ENCODE data around the gene TMEM170A.
"Not testable (repeated sequence)": the region's sequence is repeated elsewhere in the genome, so short reads cannot be mapped to it uniquely, and the experiment has no call there.

TMEM170A gene

GRCh38 chr16:75481475-75481874 is 17.0 kb upstream of the TMEM170A start:
- no peak for DNase-seq (ENCODE audit: low read depth in 3 of 3, low spot score in 1 of 3)

- no peak for DNase-seq (ENCODE audit: low read depth in 3 of 3, low spot score in 1 of 3)
These were observed 15.0 kb upstream of the TMEM170A start for GRCh38 chr16:75479421-75479990.

GRCh38 chr16:75478480-75479345 is 14.2 kb upstream of the TMEM170A start:
- no peak for DNase-seq (ENCODE audit: low read depth in 3 of 3, low spot score in 1 of 3)

GRCh38 chr16:75477680-75478473 is 13.4 kb upstream of the TMEM170A start:
- no peak for DNase-seq (ENCODE audit: low read depth in 3 of 3, low spot score in 1 of 3)

GRCh38 chr16:75476817-75477216 is 12.3 kb upstream of the TMEM170A start:
- no peak for DNase-seq (ENCODE audit: low read depth in 3 of 3, low spot score in 1 of 3)

- DNase-seq (ENCODE audit: low read depth in 3 of 3, low spot score in 1 of 3) = no peak
These were observed 10.9 kb upstream of the TMEM170A start for GRCh38 chr16:75475420-75475847.

GRCh38 chr16:75472908-75473877 is 8.7 kb upstream of the TMEM170A start:
- no peak for DNase-seq (ENCODE audit: low read depth in 3 of 3, low spot score in 1 of 3)

GRCh38 chr16:75471723-75472633 is 7.5 kb upstream of the TMEM170A start:
- DNase-seq (ENCODE audit: low read depth in 3 of 3, low spot score in 1 of 3) = peak in 1 of 3 donors; percentile 14

- no peak for DNase-seq (ENCODE audit: low read depth in 3 of 3, low spot score in 1 of 3)
These were observed 2.3 kb upstream of the TMEM170A start for GRCh38 chr16:75466760-75467159.

GRCh38 chr16:75463389-75464121 is 934 bp downstream of the TMEM170A start:
- DNase-seq (ENCODE audit: low read depth in 3 of 3, low spot score in 1 of 3) = not testable (repeated sequence)

- no peak for DNase-seq (ENCODE audit: low read depth in 3 of 3, low spot score in 1 of 3)
These were observed 1.7 kb downstream of the TMEM170A start for GRCh38 chr16:75462806-75463205.

GRCh38 chr16:75461575-75461974 is 2.9 kb downstream of the TMEM170A start:
- DNase-seq (ENCODE audit: low read depth in 3 of 3, low spot score in 1 of 3) = no peak

GRCh38 chr16:75460446-75460845 is 4.0 kb downstream of the TMEM170A start:
- no peak for DNase-seq (ENCODE audit: low read depth in 3 of 3, low spot score in 1 of 3)

- DNase-seq (ENCODE audit: low read depth in 3 of 3, low spot score in 1 of 3) = no peak
These were observed 4.8 kb downstream of the TMEM170A start for GRCh38 chr16:75459691-75460090.

- DNase-seq (ENCODE audit: low read depth in 3 of 3, low spot score in 1 of 3) = no peak
These were observed 6.0 kb downstream of the TMEM170A start for GRCh38 chr16:75458439-75458838.

- DNase-seq (ENCODE audit: low read depth in 3 of 3, low spot score in 1 of 3) = no peak
These were observed 6.5 kb downstream of the TMEM170A start for GRCh38 chr16:75458029-75458428.

GRCh38 chr16:75457485-75458021 is 6.9 kb downstream of the TMEM170A start:
- DNase-seq (ENCODE audit: low read depth in 3 of 3, low spot score in 1 of 3) = no peak

- DNase-seq (ENCODE audit: low read depth in 3 of 3, low spot score in 1 of 3) = no peak
These were observed 7.5 kb downstream of the TMEM170A start for GRCh38 chr16:75456971-75457370.

- not testable (repeated sequence) for DNase-seq (ENCODE audit: low read depth in 3 of 3, low spot score in 1 of 3)
These were observed 8.0 kb downstream of the TMEM170A start for GRCh38 chr16:75456486-75456885.
